GM19023 (cell line): ENCODE data around the gene NSG1.

Source experiments
- ATAC-seq: cut with Tn5 transposase; IDR thresholded peaks from one replicate; pipeline ENCODE4 v1.9.1; 2021; ENCODE audit warnings: mild to moderate bottlenecking, moderate library complexity; ENCODE audit not compliant: unreplicated experiment

Gene NSG1

GRCh38 chr4:4428966-4429875, 42.3 kb downstream of the NSG1 start:
- no peak for ATAC-seq

- peak; percentile 71 for ATAC-seq
Observed at GRCh38 chr4:4430492-4431195, 43.7 kb downstream of the NSG1 start.

GRCh38 chr4:4432341-4433125, 45.6 kb downstream of the NSG1 start:
- no peak for ATAC-seq

- ATAC-seq: no peak
Observed at GRCh38 chr4:4433941-4434340, 47.0 kb downstream of the NSG1 start.

GRCh38 chr4:4436244-4436823, 49.4 kb downstream of the NSG1 start:
- no peak for ATAC-seq

GRCh38 chr4:4437798-4438470, 51.0 kb downstream of the NSG1 start:
- ATAC-seq: no peak

GRCh38 chr4:4438891-4439290, 52.0 kb downstream of the NSG1 start:
- no peak for ATAC-seq

- no peak for ATAC-seq
Observed at GRCh38 chr4:4439782-4440181, 52.9 kb downstream of the NSG1 start.

- no peak for ATAC-seq
Observed at GRCh38 chr4:4440333-4441061, 53.6 kb downstream of the NSG1 start.

- no peak for ATAC-seq
Observed at GRCh38 chr4:4443821-4444220, 56.9 kb downstream of the NSG1 start.

- no peak for ATAC-seq
Observed at GRCh38 chr4:4446434-4446833, 59.5 kb downstream of the NSG1 start.

GRCh38 chr4:4455210-4455865, 68.4 kb downstream of the NSG1 start:
- ATAC-seq: peak; percentile 72

GRCh38 chr4:4456351-4456750, 69.4 kb downstream of the NSG1 start:
- ATAC-seq: no peak

- no peak for ATAC-seq
Observed at GRCh38 chr4:4456816-4457578, 70.1 kb downstream of the NSG1 start.

- ATAC-seq: no peak
Observed at GRCh38 chr4:4457803-4458553, 71.1 kb downstream of the NSG1 start.

- ATAC-seq: no peak
Observed at GRCh38 chr4:4459181-4459580, 72.3 kb downstream of the NSG1 start.

GRCh38 chr4:4460759-4461158, 73.9 kb downstream of the NSG1 start:
- no peak for ATAC-seq

GRCh38 chr4:4461178-4461577, 74.3 kb downstream of the NSG1 start:
- no peak for ATAC-seq
